HG02885 (cell line): ENCODE results near the gene WDR18.

Experiments
- ATAC-seq: cut with Tn5 transposase; IDR thresholded peaks from one replicate; pipeline ENCODE4 v1.9.1; 2021; ENCODE audit warnings: mild to moderate bottlenecking; ENCODE audit not compliant: unreplicated experiment, poor library complexity

The WDR18 gene

DNA sequence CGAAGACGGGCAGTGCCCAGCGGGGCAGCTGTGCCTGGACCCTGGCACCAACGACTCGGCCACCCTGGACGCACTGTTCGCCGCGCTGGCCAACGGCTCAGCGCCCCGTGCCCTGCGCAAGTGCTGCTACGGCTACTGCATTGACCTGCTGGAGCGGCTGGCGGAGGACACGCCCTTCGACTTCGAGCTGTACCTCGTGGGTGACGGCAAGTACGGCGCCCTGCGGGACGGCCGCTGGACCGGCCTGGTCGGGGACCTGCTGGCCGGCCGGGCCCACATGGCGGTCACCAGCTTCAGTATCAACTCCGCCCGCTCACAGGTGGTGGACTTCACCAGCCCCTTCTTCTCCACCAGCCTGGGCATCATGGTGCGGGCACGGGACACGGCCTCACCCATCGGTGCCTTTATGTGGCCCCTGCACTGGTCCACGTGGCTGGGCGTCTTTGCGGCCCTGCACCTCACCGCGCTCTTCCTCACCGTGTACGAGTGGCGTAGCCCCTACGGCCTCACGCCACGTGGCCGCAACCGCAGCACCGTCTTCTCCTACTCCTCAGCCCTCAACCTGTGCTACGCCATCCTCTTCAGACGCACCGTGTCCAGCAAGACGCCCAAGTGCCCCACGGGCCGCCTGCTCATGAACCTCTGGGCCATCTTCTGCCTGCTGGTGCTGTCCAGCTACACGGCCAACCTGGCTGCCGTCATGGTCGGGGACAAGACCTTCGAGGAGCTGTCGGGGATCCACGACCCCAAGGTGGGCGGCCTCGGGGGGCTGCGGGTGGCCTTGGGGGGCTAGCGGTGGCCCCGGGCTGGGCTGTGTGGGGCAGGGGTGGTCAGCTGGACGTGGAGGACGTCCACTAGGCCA, 20.9 kb downstream of the WDR18 start:
- ATAC-seq: no peak

DNA sequence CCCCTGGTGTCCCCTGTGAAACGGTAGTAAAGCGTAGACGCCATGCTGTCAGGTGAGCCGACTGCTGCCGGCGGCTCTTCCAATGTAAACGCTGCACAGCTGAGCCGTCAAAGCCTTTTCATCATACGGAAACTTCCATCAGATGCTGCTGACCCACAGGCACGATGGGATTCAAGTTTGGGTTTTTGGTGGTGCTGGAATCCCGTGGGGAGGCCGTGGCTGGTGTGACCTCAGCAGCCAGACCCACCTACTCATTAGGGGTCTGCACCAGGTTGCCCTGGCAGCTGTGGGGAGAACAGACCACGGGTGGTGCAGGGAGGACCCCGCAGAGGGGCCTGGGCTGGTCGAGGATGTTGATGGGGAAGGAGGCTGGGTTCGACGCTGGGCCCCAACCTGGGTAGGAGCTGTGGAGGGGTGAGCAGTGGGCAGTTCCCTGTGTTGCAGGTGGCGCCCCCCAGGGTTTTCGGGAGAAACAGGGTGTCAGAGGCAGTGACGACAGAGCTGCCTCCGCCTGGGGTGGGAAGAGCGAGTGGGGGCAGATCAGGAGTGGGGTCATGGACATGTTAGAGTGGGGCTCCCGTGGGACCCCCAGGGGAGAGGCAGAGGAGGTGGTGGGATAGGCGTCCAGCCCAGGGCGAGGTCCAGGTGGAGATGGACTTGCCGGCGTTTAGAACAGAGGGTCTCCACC, 22.7 kb downstream of the WDR18 start:
- ATAC-seq: no peak

DNA sequence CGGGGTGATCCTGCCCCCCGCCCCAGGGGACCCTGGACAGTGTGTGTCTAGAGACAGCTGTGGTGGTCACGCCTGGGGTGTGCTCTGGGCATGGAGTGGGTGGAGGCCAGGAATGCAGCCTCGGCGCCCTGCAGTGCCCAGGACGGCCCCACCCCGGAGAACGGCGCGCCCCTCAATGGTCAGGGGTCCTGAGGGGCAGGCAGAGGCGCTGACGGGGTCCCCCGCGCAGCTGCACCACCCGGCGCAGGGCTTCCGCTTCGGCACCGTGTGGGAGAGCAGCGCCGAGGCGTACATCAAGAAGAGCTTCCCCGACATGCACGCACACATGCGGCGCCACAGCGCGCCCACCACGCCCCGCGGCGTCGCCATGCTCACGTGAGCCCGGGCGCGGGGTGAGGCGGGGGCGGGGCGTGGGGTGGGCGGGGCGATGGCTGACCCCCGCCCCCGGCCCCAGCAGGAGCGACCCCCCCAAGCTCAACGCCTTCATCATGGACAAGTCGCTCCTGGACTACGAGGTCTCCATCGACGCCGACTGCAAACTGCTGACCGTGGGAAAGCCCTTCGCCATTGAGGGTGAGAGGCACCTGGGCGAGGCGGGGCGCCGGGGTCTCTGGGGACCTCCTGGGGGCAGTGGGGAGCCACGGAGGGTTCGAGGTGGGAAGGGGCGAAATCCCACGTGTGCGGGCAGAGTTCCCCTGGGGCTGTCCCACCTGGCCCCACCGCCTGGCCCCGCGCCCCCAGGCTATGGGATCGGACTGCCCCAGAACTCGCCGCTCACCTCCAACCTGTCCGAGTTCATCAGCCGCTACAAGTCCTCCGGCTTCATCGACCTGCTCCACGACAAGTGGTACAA, 23.5 kb downstream of the WDR18 start:
- no peak for ATAC-seq

DNA sequence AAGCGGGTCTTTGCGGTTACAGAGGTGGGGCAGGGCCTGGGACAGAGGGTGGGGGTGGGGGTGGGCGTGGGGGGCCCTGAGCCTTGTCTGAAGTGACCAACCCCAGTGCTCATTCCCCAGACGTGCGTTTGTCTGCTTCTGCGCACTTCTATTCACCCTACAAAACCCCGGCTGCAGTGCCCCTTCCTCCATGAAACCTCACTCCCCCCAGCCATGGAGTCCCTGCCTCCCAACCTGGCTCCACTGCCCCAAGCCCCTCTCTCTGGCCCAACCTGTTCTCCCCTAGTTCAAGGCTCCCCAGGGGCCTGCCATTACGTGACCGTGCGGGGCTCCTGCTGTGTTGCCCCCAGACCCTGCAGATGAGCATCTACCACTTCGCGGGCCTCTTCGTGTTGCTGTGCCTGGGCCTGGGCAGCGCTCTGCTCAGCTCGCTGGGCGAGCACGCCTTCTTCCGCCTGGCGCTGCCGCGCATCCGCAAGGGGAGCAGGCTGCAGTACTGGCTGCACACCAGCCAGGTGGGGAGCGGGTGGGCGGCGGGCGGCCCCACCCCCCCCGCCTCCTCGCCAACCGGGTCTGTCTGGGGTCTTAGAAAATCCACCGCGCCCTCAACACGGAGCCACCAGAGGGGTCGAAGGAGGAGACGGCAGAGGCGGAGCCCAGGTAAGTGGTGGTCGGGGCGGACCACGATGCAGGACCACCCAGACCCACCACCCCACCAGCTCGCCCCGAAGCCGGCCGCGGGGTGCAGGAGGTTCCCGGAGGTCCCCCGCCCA, 24.3 kb downstream of the WDR18 start:
- ATAC-seq: no peak

DNA sequence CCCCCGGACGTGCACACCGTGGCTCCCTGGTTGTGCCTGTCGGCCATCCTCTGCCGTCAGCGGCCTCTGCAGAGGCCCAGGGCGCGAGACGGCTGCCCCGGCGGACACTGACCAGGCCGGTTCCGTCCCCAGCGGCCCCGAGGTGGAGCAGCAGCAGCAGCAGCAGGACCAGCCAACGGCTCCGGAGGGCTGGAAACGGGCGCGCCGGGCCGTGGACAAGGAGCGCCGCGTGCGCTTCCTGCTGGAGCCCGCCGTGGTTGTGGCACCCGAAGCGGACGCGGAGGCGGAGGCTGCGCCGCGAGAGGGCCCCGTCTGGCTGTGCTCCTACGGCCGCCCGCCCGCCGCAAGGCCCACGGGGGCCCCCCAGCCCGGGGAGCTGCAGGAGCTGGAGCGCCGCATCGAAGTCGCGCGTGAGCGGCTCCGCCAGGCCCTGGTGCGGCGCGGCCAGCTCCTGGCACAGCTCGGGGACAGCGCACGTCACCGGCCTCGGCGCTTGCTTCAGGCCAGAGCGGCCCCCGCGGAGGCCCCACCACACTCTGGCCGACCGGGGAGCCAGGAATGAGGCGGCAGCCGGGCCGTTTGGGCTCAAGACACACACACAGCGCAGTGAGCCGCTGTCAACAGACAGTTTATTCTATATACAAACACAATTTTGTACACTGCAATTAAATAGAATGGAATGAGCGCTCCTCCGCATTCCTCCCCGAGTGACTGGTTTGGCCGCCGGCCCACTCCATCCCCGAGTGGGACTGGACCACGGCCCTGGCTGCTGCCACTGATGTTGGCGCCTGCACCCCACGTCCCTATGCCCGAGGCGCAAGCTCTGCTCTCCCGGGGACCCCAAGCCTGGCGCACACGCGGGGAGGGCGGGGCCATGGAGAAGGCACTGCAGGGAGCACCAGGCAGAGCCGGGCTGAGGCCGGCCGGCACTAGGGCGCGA, 25.2 kb downstream of the WDR18 start:
- ATAC-seq: no peak

DNA sequence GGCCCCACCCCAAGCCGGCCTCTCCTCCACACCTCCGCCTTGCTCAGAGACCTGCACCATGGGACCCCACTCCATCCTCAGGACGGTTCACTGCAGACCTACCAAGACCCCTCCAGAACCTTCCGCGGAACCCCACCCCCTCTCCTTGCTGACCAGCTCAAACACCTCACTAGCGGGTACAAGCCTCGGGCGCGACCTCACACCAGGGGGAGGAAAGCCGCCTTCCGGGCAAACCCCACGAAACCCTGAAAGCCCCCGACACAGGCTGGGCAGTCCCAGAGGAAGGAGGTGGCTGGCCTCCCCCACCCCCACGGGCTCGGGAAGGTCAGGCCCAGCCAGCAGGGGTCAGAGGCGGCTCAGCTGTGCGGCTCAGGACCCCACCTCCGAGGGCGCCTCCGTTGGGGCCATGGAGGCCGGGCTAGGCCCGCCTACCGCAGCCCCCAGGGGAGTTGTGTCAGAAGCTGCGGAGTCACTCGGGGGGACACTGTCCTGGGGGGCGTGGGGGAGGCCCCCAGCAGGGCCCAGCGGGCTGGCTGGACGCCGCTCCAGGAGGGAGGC, 25.9 kb downstream of the WDR18 start:
- no peak for ATAC-seq

DNA sequence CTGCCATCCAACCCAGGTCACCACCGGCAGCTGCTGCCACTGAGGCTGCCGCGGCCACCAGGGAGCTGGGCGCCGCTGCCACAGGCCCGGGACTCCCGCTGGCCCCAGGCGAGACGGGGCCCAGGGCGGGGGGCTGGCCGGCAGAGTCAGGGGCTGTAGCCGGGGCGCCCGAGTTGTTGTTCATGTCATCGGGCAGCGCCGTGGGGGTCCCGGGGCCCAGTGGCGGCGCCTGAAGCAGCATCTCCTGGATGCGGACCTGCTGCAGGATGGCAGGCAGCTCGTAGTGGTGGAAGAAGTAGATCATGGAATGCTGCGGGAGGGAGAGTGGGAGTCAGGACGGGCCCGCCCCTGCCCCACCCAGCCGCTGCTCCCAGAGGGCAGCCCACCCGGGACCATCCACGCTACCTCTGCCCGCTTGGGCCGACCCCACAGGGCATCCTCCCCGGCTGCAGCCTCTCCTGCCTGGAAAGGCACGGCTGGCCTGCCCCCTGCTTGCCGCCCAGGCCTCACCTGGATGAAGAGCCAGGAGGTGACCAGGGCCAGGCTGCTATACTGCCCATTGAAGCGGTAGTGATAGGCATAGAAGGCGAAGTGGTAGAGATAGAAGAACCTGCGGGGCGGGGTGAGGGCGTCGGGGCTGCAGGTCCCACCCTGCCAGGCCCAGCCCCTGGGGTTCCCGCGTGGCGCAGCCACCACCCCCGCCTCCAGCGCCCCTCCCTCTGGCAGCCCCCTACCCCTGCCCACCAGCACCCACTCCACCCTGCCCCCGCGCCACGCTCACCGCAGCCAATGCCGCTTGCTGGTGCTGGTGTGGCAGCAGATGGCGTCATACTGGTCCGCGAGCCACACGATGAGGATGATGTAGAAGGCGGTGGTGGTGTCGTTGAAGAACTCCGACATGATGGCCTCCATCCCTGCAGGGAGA, 26.7 kb downstream of the WDR18 start:
- ATAC-seq: no peak

DNA sequence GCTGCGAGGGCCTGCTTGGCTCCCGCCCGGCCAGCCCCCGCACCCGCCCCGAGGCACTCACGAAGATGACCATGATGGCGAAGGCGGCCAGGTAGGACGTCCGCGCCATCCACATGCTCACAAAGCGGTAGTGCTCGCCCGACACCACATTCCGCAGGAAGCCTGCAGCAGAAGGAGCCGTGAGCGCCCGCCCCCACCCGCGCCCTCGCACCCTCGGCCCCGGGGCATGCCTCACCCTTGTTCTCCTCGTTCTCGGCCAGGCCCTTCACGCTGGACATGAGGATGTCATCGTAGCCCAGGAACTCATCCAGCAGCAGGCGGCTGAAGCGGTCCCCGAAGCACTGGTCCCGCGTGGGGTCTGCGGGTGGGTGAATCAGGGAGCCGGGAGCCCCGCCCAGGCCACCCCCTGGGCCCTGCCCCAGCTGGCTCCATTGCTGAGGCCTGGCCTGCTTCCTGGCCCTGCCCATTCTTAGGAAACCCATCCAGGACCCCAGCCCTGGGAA, 27.7 kb downstream of the WDR18 start:
- ATAC-seq: no peak

DNA sequence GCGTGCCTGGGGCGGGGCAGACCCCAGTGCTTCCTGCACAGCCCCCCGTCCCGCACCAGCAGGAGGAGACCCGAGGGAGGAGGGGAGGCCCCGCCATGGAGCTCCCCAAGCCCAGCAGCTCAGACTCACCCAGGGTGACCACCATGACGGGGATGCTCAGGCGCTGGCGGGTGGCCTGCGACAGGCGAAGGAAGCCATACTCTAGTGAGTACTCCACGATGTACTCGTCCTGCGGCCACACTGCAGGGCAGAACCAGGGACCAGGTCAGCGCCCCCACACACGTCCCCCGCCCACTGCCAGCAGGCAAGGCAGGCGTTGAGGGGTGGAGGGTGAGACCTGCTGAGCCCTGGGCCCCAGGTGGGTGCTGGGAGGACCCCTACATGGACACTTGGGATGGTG, 28.2 kb downstream of the WDR18 start:
- ATAC-seq: no peak

DNA sequence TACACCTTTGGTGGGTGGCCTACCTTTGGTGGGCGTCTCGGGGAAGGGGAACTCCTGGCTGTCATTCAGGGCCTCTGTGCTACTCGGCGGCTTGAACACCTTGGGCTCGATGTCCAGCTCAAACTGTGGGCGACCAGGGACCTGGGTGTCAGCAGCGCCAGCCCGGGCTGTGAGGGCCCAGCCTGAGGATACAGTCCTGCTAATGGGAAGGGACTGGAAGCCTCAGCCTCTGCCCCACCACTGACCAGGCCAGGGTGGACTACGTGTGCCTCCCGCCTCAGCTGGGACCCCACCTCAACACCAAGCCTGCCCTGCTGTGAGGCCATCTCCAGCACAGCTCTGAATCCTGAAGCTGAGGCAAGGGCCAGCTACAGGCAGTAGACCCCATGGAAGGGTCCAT, 29.1 kb downstream of the WDR18 start:
- no peak for ATAC-seq

DNA sequence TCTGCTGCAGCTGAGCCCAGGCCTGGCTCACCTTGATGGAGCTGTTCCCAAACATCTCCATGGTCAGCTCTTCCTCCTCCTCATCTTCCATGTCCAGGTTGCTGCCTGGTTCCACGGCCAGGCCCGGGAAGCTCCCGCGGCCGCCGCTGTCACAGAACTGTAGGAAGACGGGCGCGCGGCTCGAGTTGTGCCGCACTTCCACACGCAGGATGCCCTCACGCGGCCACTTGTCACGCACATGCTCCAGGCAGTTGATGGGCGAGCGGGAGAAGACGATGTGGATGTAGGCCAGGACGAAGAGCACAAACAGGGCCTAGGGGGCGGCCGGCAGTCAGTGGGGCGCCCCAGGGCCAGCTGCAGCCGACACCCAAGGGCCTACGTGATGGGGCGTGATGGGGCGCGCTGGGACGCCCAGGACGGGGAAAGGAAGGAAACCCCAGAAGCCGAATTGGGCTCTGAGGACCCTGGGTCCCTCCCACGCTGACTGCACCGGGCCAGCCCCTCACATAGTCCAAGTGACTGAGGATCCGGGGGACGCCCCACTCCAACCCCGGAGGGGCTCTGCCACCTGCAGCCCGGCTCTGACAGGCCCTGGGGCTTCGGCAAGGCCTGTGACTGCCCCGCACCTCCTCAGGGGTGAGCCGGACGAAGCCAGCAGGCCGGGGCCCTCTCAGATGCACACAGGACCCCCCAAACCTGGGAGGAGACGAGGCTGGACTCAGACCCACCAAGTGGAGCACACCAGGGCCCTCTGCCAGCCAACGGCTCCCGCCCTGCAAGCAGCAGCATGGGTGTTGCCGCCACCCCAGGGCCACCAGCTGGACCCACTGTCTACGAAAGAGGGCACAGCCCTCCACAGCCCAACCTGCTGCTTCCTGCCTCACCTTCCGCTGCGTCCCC, 30.3 kb downstream of the WDR18 start:
- ATAC-seq: no peak

DNA sequence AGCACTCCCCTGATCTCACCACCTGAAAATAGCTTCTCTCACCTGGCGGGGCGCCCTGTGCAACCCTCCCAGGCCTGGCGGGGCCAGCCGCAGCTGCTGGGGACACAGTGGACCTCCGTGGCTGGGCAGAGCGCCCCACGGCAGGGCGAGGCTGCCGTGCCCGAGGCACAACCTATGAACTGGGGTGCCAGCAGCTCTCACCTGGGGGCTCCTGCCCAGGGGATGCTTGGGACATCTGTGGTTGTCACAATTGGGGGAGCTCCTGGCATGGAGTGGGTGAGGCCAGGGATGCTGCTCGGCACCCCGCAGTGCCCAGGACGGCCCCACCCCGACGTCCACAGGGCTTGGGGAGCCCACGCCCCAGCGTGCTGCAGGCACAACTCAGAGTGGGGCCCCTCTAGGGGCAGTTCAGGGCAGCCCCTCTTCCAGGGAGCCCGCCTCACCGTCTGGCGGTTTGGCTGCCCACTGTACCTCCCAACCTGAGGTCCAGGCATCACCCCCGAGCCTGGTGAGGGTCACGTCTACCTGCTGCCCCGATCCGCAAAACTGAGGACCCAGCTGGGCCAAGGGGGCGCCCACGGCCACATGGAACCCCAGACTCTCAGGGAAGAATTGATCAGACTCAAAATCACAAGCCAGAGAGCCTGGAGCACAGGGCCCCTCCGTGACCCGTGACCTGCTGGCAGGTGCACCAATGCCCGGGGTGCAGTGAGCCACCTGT, 31.1 kb downstream of the WDR18 start:
- ATAC-seq: no peak

DNA sequence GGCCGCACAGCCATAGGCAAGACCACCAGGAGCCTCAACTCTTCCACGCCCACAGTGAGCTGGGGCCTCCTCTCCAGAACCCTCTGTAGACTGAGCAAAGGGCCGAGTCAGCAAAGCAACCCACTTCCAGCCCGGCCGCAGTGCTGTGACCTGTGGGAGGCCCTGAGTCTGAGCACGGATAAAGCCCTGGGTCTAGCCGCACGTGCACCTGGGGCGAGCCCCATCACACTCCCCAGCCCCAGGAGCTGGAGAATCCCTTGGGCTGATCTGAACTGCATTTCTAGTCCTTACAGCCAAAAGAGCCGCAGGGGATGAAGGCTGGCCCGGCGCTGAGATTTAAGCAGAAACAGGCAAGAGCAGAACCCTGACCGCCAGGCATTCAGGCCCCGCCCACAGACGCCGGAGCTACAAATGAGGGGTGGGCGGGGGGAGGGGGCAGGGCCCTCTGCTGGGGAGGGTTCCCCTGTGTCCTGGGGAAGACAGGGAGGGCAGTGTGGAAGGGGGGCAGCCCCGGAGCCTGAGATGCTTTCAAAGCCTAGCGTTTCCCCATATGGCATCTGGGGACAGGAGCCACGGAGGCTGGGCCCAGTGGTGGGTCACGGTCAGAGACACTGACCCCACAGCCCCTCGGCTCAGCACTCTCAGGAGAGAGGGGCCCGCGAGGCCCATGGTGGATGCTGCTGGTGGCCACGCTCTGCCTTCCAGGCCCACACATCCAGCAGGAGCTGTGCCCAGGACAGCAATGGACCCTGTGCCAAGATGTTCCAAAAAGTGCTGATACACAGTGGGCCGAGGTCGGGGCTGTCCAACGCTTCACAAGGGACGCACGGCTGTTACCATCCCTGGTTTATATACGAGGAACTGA, 31.9 kb downstream of the WDR18 start:
- peak; percentile 38 for ATAC-seq

DNA sequence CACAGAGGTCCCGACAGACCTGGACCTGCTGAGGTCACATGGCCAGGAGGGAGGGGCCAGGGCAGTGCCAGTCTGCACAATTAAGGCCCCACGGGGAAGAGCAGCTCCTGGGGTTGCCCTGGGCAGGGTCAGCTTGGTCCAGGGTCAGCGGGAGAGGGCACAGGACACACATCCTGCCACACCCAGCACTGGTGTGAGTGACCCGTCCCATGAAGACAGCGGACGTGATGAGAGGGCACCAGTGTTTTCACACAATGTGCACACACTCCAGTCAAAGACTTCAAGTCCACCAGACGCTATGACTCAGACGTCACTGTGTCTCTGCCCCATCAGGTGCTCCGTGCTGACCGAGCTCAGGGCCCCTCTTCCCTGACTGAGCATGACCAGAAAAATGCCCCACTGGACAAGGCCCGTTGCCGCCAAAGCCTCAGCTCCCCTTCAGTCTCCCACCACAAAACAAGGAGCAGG, 32.5 kb downstream of the WDR18 start:
- ATAC-seq: no peak
